Vagina (tissue), 2 donors: ENCODE results near the gene HECW1. TPM values are rescaled to one million over a fixed set of nuclear protein-coding genes. Genes with fewer than 3 reads are reported as not detected.

Source experiments
- DNase-seq, 2 donors: peaks; one replicate each; pipeline ENCODE4 v3.0.0-alpha.2; 2017; ENCODE audit errors: extremely low spot score in 2 of 2
- H3K27ac ChIP-seq: fragments of 200-600 bp; sonication (generic); one replicate; pipeline ENCODE4 v1.5.1; 2019
- H3K27me3 ChIP-seq: fragments of 200-600 bp; sonication (generic); one replicate; pipeline ENCODE4 v1.5.1; 2019
- H3K36me3 ChIP-seq, 2 donors: fragments of 200-600 bp; sonication (generic); one replicate each; pipeline ENCODE4 v1.5.1; 2017 to 2019
- H3K4me1 ChIP-seq: fragments of 200-600 bp; sonication (generic); one replicate; pipeline ENCODE4 v1.5.1; 2019
- H3K4me3 ChIP-seq, 2 donors: fragments of 200-600 bp; sonication (generic); 1 replicate in 1 of 2; 2 replicates in 1 of 2; pipeline ENCODE4 v1.5.1; 2016 to 2019
- H3K9me3 ChIP-seq: fragments of 200-600 bp; sonication (generic); one replicate; pipeline ENCODE4 v1.5.1; 2019
- CTCF ChIP-seq, 3 experiments: fragments of 450-650 bp in 2 of 3; fragments of 200-600 bp in 1 of 3; sonication (generic) in 1 of 3; IDR thresholded peaks; one replicate each; pipeline ENCODE4 v1.5.1; 2017 to 2019; ENCODE audit warnings: antibody characterized with exemption in 3 of 3, mild to moderate bottlenecking in 2 of 3, moderate library complexity in 2 of 3
- POLR2A ChIP-seq, 2 donors: fragments of 450-650 bp; IDR thresholded peaks; one replicate each; pipeline ENCODE4 v1.6.1; 2017; ENCODE audit warnings: antibody characterized with exemption in 2 of 2, mild to moderate bottlenecking in 2 of 2, moderate library complexity in 2 of 2
- POLR2AphosphoS5 ChIP-seq, 2 donors: sonication (generic); formaldehyde crosslinking; IDR thresholded peaks; one replicate each; pipeline ENCODE4 v1.9.0; 2017; ENCODE audit warnings: antibody characterized with exemption in 2 of 2, mild to moderate bottlenecking in 2 of 2, low read depth in 1 of 2; ENCODE audit not compliant: insufficient read depth in 1 of 2
- intact Hi-C: fragments of 100-400 bp; cut with DNase I; formaldehyde crosslinking; loops from one replicate; pipeline ENCODE4 v1.15.1; 2023
- total RNA-seq: library from RNA; depleted of rRNA; stranded (reverse); fragments of >200 nt; gene quantifications from one replicate; pipeline ENCODE4 v1.2.3, GENCODE V29; 2016

The HECW1 gene
- total RNA-seq, 1 donor from 2014 or later = 2.5 TPM

DNA sequence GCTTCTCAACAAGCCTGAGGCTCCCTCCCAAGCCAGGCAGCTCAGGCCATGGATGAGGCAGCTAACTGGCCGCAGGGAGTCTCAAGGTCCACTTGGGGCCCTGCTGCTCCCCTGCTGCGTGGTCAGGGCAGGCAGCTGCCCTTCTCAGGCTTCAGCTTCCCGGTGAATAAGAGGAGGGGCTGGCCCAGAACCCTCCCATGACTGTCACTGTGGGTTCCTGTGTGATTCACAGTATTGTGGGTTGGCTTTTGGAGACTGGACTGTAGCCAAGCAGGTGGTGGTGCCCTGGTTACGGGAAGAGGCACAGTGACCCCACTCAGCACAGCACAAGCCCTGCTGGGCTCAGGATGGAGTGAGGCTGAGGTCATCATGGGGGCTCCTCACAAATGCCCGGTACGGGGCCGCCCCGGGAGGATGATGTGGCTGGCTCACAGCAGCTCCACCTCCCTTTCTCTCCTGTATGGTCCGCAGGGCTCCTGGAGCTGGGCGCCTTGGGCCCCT is 189.8 kb downstream of the HECW1 start:
- H3K4me1 ChIP-seq = no peaks in the 10 kb centered on the region
- H3K27ac ChIP-seq = no peak overlapping the region
- no peak for TF ChIP-seq POLR2AphosphoS5 (IDR thresholded peaks at IDR 0.05; ENCODE audit: insufficient read depth in 1 of 2, low read depth in 1 of 2)
- TF ChIP-seq POLR2A (IDR thresholded peaks at IDR 0.05) = no peak
- no peak for TF ChIP-seq CTCF (IDR thresholded peaks at IDR 0.05)
- H3K27me3 ChIP-seq = no peaks in the 10 kb centered on the region
- no peak overlapping the region for H3K4me3 ChIP-seq
- H3K9me3 ChIP-seq = no peaks in the 10 kb centered on the region
- H3K36me3 ChIP-seq = no peaks in the 10 kb centered on the region
- no peak for DNase-seq
- intact Hi-C loops = no loop called here

DNA sequence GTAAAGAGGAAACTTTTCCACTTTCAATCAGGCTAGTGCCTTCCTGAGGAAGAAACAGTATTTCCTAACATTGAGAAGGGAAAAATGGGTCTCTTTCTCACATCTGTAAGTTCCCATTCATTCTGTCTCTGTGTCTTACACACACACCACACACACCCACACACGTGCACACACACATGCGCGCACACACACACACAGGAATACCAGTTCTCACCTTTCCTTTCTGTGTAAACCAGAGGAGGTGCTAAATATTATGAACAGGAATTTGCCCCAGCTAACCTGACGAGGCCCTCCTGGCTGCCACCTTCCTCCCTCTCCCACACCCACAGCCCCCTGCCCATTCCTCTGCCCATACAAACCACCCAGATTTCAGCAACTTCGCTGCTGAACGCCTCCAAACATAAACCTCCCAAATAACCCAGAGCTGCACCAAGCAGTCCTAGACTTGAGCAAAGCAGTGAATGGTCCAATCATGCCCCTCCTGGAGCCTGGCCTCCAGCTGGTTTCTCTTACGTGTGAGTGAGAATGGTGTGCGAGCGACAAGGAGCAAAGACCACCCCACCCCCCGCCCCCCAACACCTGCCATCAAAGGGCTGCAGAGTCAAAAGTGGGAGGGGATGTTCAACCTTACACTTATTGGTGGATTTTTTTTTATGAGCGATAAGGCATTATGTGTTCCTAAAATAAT is 190.5 kb downstream of the HECW1 start:
- Histone ChIP-seq H3K36me3 (no peaks in the 10 kb centered on the region), H3K4me1 (no peaks in the 10 kb centered on the region), H3K27me3 (no peaks in the 10 kb centered on the region), H3K9me3 (no peaks in the 10 kb centered on the region), H3K4me3 (no peak overlapping the region), H3K27ac (no peak overlapping the region)
- TF ChIP-seq POLR2AphosphoS5 (IDR thresholded peaks at IDR 0.05; ENCODE audit: insufficient read depth in 1 of 2, low read depth in 1 of 2) = no peak
- DNase-seq = no peak
- intact Hi-C loops = no loop called here

GRCh38 chr7:43303740-43304241 is 191.3 kb downstream of the HECW1 start:
- Histone ChIP-seq H3K4me3 (no peak overlapping the region), H3K9me3 (no peaks in the 10 kb centered on the region), H3K27me3 (no peaks in the 10 kb centered on the region), H3K27ac (no peak overlapping the region), H3K36me3 (no peaks in the 10 kb centered on the region), H3K4me1 (no peaks in the 10 kb centered on the region)
- intact Hi-C loops = no loop called here
- TF ChIP-seq CTCF (IDR thresholded peaks at IDR 0.05) = no peak
- no peak for DNase-seq

DNA sequence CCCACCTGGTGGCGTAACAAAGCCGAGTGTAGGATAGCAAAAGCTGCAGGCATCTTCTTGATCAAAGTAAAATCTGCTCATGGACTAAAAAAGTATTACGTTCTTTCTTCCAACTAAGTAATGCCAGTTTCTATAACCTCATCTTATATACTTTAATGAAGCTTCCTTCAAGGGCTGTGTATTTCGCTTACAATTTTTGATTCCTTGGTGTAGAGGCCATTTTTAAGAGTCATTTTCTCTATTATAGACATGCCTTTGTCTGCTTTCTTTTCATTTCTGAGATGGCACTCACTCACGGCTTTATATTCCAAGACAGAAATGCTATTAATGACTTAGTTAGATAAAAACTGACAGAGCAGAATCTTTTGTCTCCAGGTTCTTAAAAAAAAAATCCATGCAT is 194.0 kb downstream of the HECW1 start:
- DNase-seq = no peak
- H3K27ac ChIP-seq = no peak overlapping the region
- H3K27me3 ChIP-seq = no peaks in the 10 kb centered on the region
- no peak for TF ChIP-seq CTCF (IDR thresholded peaks at IDR 0.05)
- no peak for TF ChIP-seq POLR2A (IDR thresholded peaks at IDR 0.05)
- no peaks in the 10 kb centered on the region for H3K4me1 ChIP-seq
- no peaks in the 10 kb centered on the region for H3K36me3 ChIP-seq
- intact Hi-C loops = no loop called here
- H3K9me3 ChIP-seq = no peaks in the 10 kb centered on the region
- H3K4me3 ChIP-seq = no peak overlapping the region

- Histone ChIP-seq H3K9me3 (no peaks in the 10 kb centered on the region), H3K4me3 (no peak overlapping the region), H3K36me3 (no peaks in the 10 kb centered on the region), H3K4me1 (no peaks in the 10 kb centered on the region), H3K27me3 (no peaks in the 10 kb centered on the region), H3K27ac (no peak overlapping the region)
- intact Hi-C loops = no loop called here
- TF ChIP-seq POLR2AphosphoS5 (IDR thresholded peaks at IDR 0.05; ENCODE audit: insufficient read depth in 1 of 2, low read depth in 1 of 2) = no peak
- no peak for TF ChIP-seq CTCF (IDR thresholded peaks at IDR 0.05)
- no peak for TF ChIP-seq POLR2A (IDR thresholded peaks at IDR 0.05)
- no peak for DNase-seq
Observed at GRCh38 chr7:43307522-43307921, 195.1 kb downstream of the HECW1 start.
